Mononuclear cell (primary cell): ENCODE data around the gene FAM78A. TPM values are rescaled to one million over a fixed set of nuclear protein-coding genes. Genes with fewer than 3 reads are reported as not detected.
A peak's percentile ranks its signal among the peaks of the same experiment; 100 is the strongest.
"Not testable (repeated sequence)": the region's sequence is repeated elsewhere in the genome, so short reads cannot be mapped to it uniquely, and the experiment has no call there.

ENCODE experiments used
- H3K27me3 ChIP-seq: 2 replicates; pipeline ENCODE4 v1.6.0; 2011; ENCODE audit warnings: low read length, control low read depth; ENCODE audit not compliant: insufficient read depth
- H3K4me1 ChIP-seq: 2 replicates; pipeline ENCODE4 v1.5.1; 2011; ENCODE audit warnings: mild to moderate bottlenecking, low read length, control low read depth; ENCODE audit not compliant: insufficient read depth
- H3K4me3 ChIP-seq: 2 replicates; pipeline ENCODE4 v1.5.1; 2011; ENCODE audit warnings: mild to moderate bottlenecking, low read length, moderate library complexity
- H3K9me3 ChIP-seq: 2 replicates; pipeline ENCODE4 v1.5.1; 2011; ENCODE audit warnings: low read depth, mild to moderate bottlenecking, control low read depth, low read length
- total RNA-seq: library from RNA; depleted of rRNA; stranded (reverse); fragments of >200 nt; gene quantifications from one replicate; pipeline ENCODE4 v1.2.3, GENCODE V29; 2012

FAM78A gene
- total RNA-seq, 1 donor, result 32.3 TPM

- Histone ChIP-seq H3K4me1 (peaks cover 100% of the 10 kb centered on the region), H3K9me3 (no peaks in the 10 kb centered on the region), H3K4me3 (no peak overlapping the region), H3K27me3 (no peaks in the 10 kb centered on the region)
Measured at GRCh38 chr9:131266266-131267229, 9.8 kb downstream of the FAM78A start.

GRCh38 chr9:131264231-131264630 is 12.1 kb downstream of the FAM78A start:
- no peaks in the 10 kb centered on the region for H3K27me3 ChIP-seq
- H3K9me3 ChIP-seq, result no peaks in the 10 kb centered on the region
- peaks cover 94% of the 10 kb centered on the region for H3K4me1 ChIP-seq
- no peak overlapping the region for H3K4me3 ChIP-seq

- Histone ChIP-seq H3K4me3 (no peak overlapping the region), H3K9me3 (no peaks in the 10 kb centered on the region), H3K4me1 (peaks cover 94% of the 10 kb centered on the region), H3K27me3 (no peaks in the 10 kb centered on the region)
Measured at GRCh38 chr9:131263701-131264100, 12.6 kb downstream of the FAM78A start.

- H3K9me3 ChIP-seq, H3K4me3 ChIP-seq, H3K27me3 ChIP-seq: not testable (repeated sequence)
- H3K4me1 ChIP-seq, result peaks cover 94% of the 10 kb centered on the region
Measured at GRCh38 chr9:131263033-131263343, 13.3 kb downstream of the FAM78A start.

GRCh38 chr9:131262327-131263032 is 13.8 kb downstream of the FAM78A start:
- H3K4me3 ChIP-seq, result no peak overlapping the region
- no peaks in the 10 kb centered on the region for H3K9me3 ChIP-seq
- H3K4me1 ChIP-seq, result peaks cover 94% of the 10 kb centered on the region
- no peaks in the 10 kb centered on the region for H3K27me3 ChIP-seq

GRCh38 chr9:131260751-131261452 is 15.4 kb downstream of the FAM78A start:
- Histone ChIP-seq H3K9me3 (no peaks in the 10 kb centered on the region), H3K4me1 (peaks cover 94% of the 10 kb centered on the region), H3K4me3 (no peak overlapping the region), H3K27me3 (no peaks in the 10 kb centered on the region)

- Histone ChIP-seq H3K9me3 (no peaks in the 10 kb centered on the region), H3K4me1 (peaks cover 94% of the 10 kb centered on the region), H3K4me3 (no peak overlapping the region), H3K27me3 (no peaks in the 10 kb centered on the region)
Measured at GRCh38 chr9:131259916-131260597, 16.3 kb downstream of the FAM78A start.

GRCh38 chr9:131259432-131259898 is 16.8 kb downstream of the FAM78A start:
- Histone ChIP-seq H3K9me3 (no peaks in the 10 kb centered on the region), H3K27me3 (no peaks in the 10 kb centered on the region), H3K4me1 (peaks cover 94% of the 10 kb centered on the region), H3K4me3 (no peak overlapping the region)

- Histone ChIP-seq H3K4me3 (no peak overlapping the region), H3K9me3 (no peaks in the 10 kb centered on the region), H3K27me3 (no peaks in the 10 kb centered on the region), H3K4me1 (peaks cover 94% of the 10 kb centered on the region)
Measured at GRCh38 chr9:131258698-131259431, 17.4 kb downstream of the FAM78A start.

- H3K4me3 ChIP-seq, result no peak overlapping the region
- no peaks in the 10 kb centered on the region for H3K27me3 ChIP-seq
- peaks cover 94% of the 10 kb centered on the region for H3K4me1 ChIP-seq
- no peaks in the 10 kb centered on the region for H3K9me3 ChIP-seq
Measured at GRCh38 chr9:131258186-131258585, 18.1 kb downstream of the FAM78A start.

GRCh38 chr9:131257266-131258025 is 18.9 kb downstream of the FAM78A start:
- Histone ChIP-seq H3K4me1 (peaks cover 94% of the 10 kb centered on the region), H3K4me3 (no peak overlapping the region), H3K9me3 (no peaks in the 10 kb centered on the region), H3K27me3 (no peaks in the 10 kb centered on the region)

- peaks cover 95% of the 10 kb centered on the region for H3K4me1 ChIP-seq
- no peaks in the 10 kb centered on the region for H3K9me3 ChIP-seq
- peak overlapping the region; percentile 7 for H3K4me3 ChIP-seq
Measured at GRCh38 chr9:131255676-131256197, 20.6 kb downstream of the FAM78A start.

GRCh38 chr9:131254626-131255025 is 21.7 kb downstream of the FAM78A start:
- H3K9me3 ChIP-seq, result no peaks in the 10 kb centered on the region
- H3K4me3 ChIP-seq, result no peak overlapping the region
- no peaks in the 10 kb centered on the region for H3K27me3 ChIP-seq
- peaks cover 88% of the 10 kb centered on the region for H3K4me1 ChIP-seq

More at GRCh38 chr9:131255676-131256197, 20.6 kb downstream of the FAM78A start:
- no peaks in the 10 kb centered on the region for H3K27me3 ChIP-seq
